Cerebellar nuclear complex (tissue), 1 donor: ENCODE measurements around the gene BAIAP3.
A peak's percentile ranks its signal among the peaks of the same experiment; 100 is the strongest.

Source experiments
- DNase-seq, 2 experiments: peaks; one replicate each; lab custom pipeline; 2025; lab: John Stamatoyannopoulos, UW

Gene BAIAP3

GRCh38 chr16:1346422-1347285 is 13.2 kb downstream of the BAIAP3 start:
- DNase-seq, result no peak

GRCh38 chr16:1347286-1347855 is 13.9 kb downstream of the BAIAP3 start:
- DNase-seq, result no peak

GRCh38 chr16:1347962-1348361 is 14.5 kb downstream of the BAIAP3 start:
- DNase-seq, result no peak

- DNase-seq, result no peak
Observed at GRCh38 chr16:1348441-1348840, 15.0 kb downstream of the BAIAP3 start.

- no peak for DNase-seq
Observed at GRCh38 chr16:1348926-1349325, 15.5 kb downstream of the BAIAP3 start.

- DNase-seq, result no peak
Observed at GRCh38 chr16:1349351-1349750, 15.9 kb downstream of the BAIAP3 start.

- no peak for DNase-seq
Observed at GRCh38 chr16:1349951-1350350, 16.5 kb downstream of the BAIAP3 start.

GRCh38 chr16:1350691-1351090 is 17.2 kb downstream of the BAIAP3 start:
- DNase-seq, result no peak

GRCh38 chr16:1351215-1351581 is 17.8 kb downstream of the BAIAP3 start:
- no peak for DNase-seq

- DNase-seq, result peak in 1 of 2 experiments; percentile 6
Observed at GRCh38 chr16:1351582-1352362, 18.3 kb downstream of the BAIAP3 start, which contains the start of the genes GNPTG and TSR3. GNPTG (plus strand) TSS chr16:1351931; CDS start chr16:1351966, 35 bp downstream. TSR3 (minus strand) TSS chr16:1351878; CDS start chr16:1351804, 74 bp downstream.

- DNase-seq, result no peak
Observed at GRCh38 chr16:1354815-1355540, 21.5 kb downstream of the BAIAP3 start.

GRCh38 chr16:1355591-1355990 is 22.1 kb downstream of the BAIAP3 start:
- no peak for DNase-seq

- DNase-seq, result no peak
Observed at GRCh38 chr16:1356061-1356900, 22.8 kb downstream of the BAIAP3 start.

- DNase-seq, result no peak
Observed at GRCh38 chr16:1357906-1358566, 24.6 kb downstream of the BAIAP3 start.

GRCh38 chr16:1361685-1362360 is 28.4 kb downstream of the BAIAP3 start:
- no peak for DNase-seq

GRCh38 chr16:1362807-1363206 is 29.4 kb downstream of the BAIAP3 start:
- no peak for DNase-seq

- DNase-seq, result no peak
Observed at GRCh38 chr16:1363501-1364041, 30.1 kb downstream of the BAIAP3 start.

GRCh38 chr16:1364510-1364909 is 31.1 kb downstream of the BAIAP3 start:
- DNase-seq, result no peak

- no peak for DNase-seq
Observed at GRCh38 chr16:1366060-1366711, 32.7 kb downstream of the BAIAP3 start.
